ENCODE results near the gene MOXD1.

DNA sequence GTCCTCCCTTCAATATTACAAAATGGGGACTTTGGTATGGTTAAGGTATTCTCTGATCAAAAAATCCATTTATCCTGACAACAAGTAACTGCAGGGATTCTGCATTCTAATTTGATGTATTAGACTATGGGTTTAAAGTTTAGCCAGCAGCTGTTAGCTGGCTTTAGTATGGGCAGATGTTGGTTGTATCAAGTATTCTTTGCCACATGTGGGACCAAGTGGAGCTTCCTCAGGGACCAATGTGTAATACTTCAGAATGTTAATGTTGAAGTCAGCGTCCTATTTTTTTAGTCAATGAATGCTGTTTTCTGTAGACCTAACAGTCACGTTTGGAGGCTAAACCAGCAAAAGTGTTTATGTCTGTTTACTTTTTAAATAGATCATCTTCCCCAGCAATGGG is 41.4 kb downstream of the MOXD1 start:
- TF ChIP-seq POLR2AphosphoS5 (IDR thresholded peaks at IDR 0.05; ENCODE audit: insufficient read depth in 1 of 2, low read depth in 1 of 2) (no peak), POLR2A (IDR thresholded peaks at IDR 0.05) (no peak)
- TF ChIP-seq, protein P1, sequence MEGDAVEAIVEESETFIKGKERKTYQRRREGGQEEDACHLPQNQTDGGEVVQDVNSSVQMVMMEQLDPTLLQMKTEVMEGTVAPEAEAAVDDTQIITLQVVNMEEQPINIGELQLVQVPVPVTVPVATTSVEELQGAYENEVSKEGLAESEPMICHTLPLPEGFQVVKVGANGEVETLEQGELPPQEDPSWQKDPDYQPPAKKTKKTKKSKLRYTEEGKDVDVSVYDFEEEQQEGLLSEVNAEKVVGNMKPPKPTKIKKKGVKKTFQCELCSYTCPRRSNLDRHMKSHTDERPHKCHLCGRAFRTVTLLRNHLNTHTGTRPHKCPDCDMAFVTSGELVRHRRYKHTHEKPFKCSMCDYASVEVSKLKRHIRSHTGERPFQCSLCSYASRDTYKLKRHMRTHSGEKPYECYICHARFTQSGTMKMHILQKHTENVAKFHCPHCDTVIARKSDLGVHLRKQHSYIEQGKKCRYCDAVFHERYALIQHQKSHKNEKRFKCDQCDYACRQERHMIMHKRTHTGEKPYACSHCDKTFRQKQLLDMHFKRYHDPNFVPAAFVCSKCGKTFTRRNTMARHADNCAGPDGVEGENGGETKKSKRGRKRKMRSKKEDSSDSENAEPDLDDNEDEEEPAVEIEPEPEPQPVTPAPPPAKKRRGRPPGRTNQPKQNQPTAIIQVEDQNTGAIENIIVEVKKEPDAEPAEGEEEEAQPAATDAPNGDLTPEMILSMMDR (IDR thresholded peaks at IDR 0.05): no peak

All from vagina (tissue), 2 donors.